SKM-1 treated with dmso at 0.1 percent for 144 hours (cell line): Measurements from ENCODE around the gene NEUROD6.

ENCODE experiments used
- DNase-seq: peaks from one replicate; lab custom pipeline; 2025; ENCODE audit not compliant: unreplicated experiment; lab: John Stamatoyannopoulos, UW

Gene NEUROD6

GRCh38 chr7:31335161-31335856 is 5.2 kb downstream of the NEUROD6 start:
- DNase-seq, result no peak

DNA sequence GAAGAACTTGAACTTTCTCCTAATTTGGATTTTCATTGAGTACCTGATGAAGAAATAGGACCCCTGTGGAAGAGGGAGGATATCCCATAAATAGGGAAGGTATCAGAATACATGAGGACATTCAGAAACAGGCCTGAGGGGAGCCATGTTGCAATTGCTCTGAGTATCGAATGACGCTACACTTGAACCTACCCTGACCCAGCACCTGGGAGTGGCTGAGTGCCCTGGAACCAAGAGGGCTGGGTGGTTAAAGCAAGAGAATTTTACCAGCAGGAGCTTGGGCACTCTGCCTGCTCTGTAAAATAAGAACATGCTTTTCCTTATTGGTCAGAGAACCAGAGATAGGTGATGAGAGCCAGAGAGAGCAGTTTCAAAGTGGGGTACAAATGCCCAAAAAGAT is 7.2 kb downstream of the NEUROD6 start:
- DNase-seq, result no peak

- no peak for DNase-seq
These were observed 13.5 kb downstream of the NEUROD6 start for GRCh38 chr7:31327071-31327470.

DNA sequence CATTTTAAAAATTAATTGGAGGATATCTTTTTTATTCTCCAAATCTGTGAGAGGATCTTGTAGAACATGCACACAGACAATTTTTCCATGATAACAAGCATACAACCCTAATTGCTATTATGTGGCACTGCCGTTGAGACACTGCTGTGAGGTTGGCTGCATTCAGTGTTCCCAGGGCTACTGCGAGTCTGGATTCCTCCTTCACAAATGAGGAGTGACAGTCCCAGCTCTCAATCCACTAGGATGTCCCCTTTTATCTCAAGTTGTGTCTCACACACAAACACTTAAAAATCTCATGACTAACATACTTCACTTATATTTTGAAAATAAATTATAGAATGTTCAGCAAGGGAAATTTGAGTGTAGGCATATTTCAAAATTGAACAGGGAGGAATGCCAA is 14.1 kb downstream of the NEUROD6 start:
- DNase-seq, result no peak

DNA sequence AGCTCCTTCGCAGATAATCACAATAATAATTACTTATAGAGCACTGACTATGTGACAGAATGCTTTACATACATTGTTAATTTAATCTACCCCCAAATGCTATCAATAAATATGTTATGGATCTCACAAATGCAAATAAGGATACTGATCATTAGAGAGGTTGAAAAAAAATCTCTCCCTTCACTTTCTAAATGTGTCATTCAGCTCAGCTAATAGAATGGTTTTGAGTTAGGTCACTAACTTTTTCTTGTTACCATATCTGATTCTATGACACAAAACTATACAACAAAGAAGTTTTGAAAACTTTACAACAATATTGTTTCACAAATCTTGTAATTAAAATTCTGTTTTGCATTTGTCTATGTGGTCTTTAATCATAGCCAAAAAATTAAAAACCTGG is 17.4 kb downstream of the NEUROD6 start:
- no peak for DNase-seq

DNA sequence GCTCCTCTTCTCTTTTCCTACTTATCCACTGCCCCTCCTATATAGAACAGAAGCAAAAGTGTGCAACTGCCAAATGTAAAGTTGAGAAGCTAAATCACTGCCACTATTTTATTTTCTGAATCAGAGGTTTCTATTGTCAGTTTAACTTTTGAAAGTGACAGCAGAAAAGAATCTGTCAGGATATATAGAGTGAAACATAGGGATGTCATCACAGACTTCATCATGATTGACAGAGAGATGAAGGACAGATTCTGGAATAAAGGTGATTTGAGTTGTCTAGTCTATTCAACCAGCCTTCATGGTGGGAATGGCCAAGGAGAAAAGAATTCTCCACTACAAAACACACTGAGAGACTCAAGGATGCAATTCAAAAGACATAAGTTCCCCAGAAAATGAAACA is 19.9 kb downstream of the NEUROD6 start:
- DNase-seq, result no peak

DNA sequence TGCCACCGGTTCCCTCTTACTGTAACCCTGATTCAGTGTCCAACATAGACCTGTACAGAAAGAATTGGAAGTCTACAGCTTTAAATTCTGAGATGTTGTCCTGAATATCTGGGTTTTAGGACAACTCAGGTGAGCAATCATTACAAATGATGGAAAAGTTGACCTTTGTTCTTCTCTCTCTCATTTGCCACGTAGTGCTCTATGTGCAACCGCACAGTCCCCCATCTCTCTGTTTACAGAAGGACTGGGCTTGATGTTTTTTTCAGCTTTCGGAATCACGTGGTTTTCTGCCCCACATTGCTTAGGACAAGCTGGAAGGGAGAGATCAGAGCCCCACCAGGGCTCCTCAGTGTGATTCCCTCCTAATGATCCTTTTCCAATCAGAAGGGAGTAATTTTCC is 22.2 kb downstream of the NEUROD6 start:
- no peak for DNase-seq

DNA sequence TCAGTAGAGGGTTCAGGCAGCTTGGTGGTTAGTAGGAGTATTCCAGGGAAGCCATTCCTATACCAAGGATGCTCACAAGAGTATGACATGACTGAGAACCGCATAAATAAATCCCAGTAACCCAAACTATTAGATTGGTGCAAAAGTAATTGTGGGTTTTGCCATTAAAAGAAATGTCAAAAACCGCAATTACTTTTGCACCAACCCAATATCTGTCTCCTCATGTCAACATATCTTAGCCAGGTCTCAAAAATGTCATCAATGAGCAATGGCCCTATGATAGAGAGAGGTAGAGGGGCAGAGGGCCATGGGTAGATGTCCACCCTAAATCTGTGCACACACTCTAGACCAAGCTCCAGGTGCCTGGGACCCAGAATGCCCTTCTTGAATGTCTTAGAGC is 23.6 kb downstream of the NEUROD6 start:
- no peak for DNase-seq

DNA sequence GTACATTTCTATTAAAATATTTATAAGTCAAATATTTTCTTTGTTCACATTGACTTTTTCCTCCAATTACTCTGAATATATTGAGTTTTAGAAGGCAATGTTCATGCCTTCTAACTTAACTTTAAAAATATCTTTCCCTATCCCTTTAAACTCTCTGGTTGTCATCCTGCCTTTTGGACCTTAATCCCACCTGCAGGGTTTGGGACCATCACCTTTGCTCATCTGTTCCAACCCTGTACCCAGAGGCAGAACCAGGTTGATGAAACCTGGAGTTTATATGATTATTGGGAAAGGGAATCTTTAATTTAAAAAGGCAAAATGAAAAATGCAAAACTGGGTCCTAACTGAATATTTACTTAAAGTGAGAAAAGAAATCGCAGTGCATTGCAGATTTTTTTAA is 24.8 kb downstream of the NEUROD6 start:
- no peak for DNase-seq

GRCh38 chr7:31314781-31315180 is 25.7 kb downstream of the NEUROD6 start:
- no peak for DNase-seq

DNA sequence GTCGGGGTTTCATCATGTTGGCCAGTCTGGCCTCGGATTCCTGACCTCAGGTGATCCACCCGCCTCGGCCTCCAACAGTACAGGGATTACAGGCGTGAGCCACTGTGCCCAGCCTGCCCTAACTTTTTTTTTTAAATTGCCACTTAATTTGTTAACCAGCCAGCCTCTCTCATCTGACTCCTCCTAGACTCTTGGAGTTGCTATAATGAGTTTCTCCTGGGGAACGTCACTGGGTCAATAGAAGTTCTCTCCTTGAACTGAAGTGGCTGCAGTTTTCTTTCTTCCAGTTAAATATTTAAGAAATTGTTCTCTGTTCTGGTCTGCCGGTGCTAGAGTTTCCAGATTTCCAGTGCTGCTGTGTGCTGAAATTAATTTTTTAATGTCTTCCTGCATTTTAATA is 27.6 kb downstream of the NEUROD6 start:
- DNase-seq, result no peak

- DNase-seq, result no peak
These were observed 29.0 kb downstream of the NEUROD6 start for GRCh38 chr7:31311552-31311951.

DNA sequence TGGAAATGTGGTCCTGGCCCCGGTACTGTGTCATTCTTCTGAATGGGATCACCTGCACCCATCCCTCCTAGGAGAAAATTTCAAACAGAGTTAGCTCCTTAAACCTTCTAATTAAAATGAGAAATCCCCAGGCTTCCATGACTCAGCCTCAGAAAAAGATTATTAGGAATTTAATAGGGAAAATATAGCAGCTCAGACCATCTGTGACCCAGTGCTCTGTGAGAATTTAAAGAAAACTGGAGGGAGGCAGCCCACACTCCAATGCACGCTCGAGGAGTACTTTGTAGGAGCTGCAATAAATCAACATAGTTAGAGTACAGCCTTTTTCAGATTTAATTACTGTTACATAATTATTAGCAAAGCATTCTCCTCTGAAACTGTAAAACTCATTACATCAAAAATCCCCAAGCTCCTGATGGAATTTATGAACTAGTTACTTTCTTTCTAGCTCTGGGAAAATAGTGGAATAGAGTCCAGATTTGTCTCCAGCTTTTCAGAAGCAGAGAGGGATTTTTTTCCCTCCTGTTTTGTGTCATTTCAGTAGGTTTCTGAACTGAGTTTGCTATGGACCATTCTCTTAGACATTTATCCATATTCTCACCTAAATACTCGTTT is 30.1 kb downstream of the NEUROD6 start:
- DNase-seq, result no peak

DNA sequence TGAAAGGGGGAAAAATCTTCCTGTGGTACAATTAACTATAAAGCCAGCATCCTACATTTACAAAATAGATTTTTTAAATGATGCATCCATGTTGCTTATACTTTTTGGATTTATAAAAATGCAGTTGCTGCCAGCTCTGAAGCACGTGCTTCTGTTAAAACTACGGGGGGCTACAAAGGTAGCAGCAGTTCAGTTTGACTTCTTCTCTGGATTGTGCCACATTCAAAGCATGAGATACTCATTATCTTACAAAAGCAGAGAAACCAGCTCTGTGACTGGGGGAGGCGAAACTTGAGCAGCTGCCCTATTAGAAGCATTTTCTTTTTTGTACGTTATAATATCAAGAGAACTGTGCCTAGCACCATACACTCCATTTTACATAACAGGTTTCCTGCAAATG is 31.1 kb downstream of the NEUROD6 start:
- no peak for DNase-seq

DNA sequence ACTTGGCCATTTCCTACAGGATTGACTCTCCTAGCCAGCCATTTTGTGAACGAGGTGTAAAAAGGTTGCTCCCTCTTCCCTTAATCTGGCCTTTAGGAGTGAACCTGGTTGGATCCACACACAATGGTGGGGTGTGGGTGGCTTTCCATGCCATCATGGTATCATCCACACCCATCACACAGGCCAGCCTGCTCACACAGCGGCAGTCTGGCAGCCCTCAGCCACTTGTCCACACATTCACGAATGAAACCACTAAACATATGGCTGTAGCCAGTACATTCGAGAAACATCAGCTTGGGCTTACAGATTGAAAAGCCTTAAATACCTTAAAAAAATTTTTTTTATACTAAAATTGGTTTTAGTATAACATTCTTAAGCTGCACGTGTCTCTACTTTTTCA is 31.9 kb downstream of the NEUROD6 start:
- DNase-seq, result no peak

DNA sequence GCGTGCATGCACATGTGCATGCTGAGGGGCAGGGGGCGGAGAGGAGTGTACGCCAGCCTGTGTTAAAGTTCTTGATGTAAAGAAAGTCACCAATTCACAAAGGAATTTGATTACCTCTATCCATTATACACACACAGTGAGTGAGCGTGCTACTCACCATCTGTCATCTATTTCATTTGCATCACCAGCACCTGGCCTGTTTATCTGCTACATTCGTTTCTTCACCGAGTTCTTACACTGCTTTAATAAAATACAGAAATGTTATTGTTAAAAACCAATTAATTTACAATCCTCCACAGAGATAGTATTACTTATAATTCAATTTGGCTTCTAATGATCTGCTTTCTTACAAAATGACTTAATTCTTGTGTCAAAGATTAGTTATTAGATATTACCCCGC is 32.6 kb downstream of the NEUROD6 start:
- no peak for DNase-seq

- DNase-seq, result no peak
These were observed 35.3 kb downstream of the NEUROD6 start for GRCh38 chr7:31305260-31305659.

DNA sequence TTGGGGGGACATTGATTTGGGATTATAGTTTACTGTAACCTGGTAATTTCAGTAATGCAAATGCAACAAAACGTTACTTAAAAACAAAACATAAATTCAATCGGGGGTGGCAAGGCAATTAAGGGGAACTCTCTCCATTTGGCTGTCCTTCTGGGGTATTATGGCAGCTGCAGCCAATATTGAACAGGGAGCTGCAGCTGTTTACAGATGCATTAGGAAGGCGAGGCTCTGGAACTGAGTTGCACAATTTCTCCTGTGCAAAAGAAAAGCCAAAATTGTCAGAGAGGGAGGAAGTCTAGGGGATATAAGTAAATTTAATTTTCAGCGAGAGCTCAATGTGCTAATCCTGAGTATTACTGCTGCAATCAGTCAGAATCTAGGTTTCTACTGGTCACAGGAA is 36.1 kb downstream of the NEUROD6 start:
- DNase-seq, result no peak

DNA sequence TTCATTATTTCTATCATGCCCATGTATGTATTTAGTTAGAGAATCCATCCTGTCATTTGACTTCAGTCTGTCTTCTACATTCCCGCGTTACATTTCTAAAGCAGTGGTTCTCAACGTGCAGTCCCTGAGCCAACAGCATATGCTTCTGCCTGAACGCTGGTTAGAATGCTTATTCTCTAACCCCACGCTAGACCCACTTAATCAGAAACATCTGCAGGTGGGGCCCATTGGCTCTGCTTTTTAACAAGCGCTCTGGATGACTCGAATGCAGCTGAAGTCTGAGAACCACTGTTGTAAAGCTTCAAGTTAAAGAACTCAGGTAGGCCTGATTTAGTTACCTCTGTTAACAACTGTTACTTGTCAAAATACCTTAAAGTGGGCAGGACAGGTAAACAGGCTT is 38.2 kb downstream of the NEUROD6 start:
- no peak for DNase-seq

DNA sequence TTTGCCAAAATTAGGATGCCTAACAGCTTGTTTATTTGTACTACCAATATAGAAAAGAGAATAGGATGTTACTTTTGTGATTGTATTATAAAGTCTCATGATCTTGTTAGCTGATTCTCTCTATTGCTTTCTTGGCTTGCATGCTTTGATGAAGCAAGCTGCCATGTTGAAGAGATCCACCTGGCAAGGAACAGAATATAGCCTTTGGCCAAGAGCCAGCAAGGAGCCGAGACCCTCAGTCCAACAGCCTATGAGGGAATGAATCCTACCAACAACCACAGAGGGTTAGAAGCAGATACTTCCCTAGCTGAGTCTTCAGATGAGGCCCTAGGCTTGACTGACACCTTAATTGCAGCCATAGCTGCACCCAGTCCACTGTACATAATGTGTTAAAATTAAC is 41.2 kb downstream of the NEUROD6 start:
- no peak for DNase-seq

GRCh38 chr7:31290601-31291000 is 49.9 kb downstream of the NEUROD6 start:
- no peak for DNase-seq
